ENCODE measurements around the gene LYG2.
"Not testable (repeated sequence)": the region's sequence is repeated elsewhere in the genome, so short reads cannot be mapped to it uniquely, and the experiment has no call there.

The LYG2 gene

DNA sequence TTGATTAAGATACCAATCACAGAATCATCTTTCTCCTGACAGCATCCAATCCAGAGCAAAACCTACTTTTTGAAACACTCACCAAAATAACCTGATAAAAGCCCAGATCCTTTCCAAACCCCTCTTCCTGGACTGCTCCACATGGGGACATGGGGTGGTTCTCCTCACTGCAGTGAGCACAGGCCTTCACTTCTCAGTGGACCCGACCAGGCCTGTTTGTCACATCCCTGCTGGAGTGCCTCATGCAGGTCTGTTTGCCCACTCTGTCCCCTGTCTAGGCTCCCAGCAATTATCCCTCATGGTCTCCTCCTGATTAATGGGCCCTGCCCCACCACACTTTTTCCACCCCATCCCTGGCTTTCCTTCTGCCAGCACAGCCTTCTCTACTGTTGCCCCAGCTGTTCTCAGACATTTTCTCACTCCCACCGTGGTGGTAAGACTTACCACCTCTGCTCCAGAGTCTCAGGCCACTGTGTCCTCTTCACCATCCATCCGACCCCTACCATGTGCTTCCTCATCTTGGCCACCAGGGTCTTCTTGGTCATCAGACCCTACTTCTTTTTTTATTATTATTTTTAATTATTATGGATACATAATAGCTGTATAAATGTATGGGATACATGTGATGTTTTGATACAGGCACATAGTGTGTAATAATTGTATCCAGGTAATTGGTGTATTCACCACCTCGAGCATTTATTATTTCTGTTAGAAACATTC, 53.3 kb downstream of the LYG2 start:
- DNase-seq (ENCODE audit: low spot score), result no peak

DNA sequence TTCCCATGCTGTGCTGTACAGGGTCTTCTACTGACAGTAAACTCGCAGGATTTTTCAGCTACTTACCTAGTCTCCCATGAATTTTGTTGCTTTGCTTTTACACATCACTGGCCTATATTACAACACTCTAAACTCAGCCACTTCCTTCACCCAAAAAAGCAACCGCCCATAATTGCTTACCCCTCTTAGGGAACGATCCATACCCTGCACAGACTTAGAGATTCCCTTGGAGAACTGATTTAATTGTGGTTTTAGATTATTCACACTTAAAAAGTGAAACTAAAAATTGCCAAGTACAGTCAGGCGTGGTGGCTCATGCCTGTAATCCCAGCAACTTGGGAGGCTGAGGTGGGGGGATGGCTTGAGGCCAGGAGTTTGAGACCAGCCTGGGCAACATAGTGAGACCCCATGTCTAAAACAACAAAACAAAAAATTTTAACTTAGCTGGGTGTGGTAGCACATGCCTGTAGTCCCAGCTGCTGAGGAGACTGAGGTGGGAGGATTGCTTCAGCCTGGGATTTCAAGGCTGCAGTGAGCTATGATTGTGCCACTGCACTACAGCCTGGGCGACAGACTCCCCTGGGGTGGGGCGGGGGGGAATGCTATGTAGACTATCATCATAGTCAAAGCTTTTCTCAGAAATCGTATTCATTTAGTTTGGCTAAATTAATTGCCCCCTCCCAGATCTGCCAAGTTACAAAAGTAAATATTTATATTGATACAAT, 55.2 kb downstream of the LYG2 start:
- no peak for DNase-seq (ENCODE audit: low spot score)

DNA sequence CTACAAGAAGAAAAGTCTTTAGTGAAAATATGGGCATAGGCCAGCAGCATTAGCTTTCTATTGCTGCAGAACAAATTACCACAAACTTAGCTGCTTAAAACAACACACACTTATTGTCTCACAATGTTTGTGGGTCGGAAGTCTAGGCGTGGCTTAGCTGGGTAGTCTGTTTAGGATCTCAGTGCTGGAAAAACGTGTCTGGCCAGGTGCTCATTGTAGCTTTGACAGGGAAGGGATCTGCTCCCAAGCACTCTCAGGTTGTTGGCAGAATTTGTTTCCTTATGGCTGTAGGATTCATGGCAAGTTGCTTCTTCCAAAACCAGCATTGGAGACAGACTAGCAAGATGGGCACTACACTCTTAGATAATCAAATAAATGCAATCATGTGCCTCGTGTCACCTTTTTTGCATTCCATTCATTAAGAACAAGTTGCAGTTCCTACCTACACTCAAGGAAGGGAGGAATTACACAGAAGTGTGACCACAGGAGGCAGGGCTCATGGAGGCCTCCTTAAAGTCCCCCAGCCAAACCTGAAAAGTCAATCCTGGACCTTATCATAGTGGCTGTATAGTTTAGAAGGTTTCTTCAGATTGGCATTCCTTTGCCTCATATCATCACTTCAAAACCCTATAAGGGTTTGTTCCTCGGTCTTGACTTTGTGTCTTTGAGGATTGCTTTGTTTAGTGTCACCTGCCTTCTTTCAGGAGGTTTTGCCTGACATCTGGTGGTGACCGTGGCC, 57.2 kb downstream of the LYG2 start:
- DNase-seq (ENCODE audit: low spot score), result no peak

DNA sequence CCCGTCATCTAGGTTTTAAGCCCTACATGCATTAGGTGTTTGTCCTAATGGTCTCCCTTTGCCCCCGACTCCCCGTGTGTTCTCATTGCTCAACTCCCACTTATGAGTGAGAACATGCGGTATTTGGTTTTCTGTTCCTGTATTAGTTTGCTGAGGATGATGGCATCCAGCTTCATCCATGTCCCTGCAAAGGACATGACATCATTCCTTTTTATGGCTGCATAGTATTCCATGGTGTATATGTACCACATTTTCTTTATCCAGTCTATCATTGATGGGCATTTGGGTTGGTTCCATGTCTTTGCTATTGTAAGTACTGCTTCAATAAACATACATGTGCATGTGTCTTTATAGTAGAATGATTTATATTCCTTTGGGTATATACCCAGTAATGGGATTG, 63.1 kb downstream of the LYG2 start:
- DNase-seq (ENCODE audit: low spot score), result not testable (repeated sequence)

Measured in hepatic stellate cell (primary cell).